ENCODE results near the gene CAMSAP1. TPM values are rescaled to one million over a fixed set of nuclear protein-coding genes. Genes with fewer than 3 reads are reported as not detected.

Gene CAMSAP1
- total RNA-seq, 4 donors from 2014 or later: 32.2 to 46.1 (median 34.0) TPM

GRCh38 chr9:135820661-135821060 is 86.7 kb downstream of the CAMSAP1 start:
- intact Hi-C loops (cut with DNase I; ENCODE audit: low total_unique reads): no loop called here
- TF ChIP-seq POLR2A (IDR thresholded peaks at IDR 0.05): no peak
- no peak for TF ChIP-seq CTCF (IDR thresholded peaks at IDR 0.05)
- WGBS, 2 donors: 97 to 98% methylated on average over 18 of the region's 18 CpGs
- no peak overlapping the region for H3K4me3 ChIP-seq (ENCODE audit: low read depth, poor library complexity, severe bottlenecking)
- peak in 1 of 2 donors; percentile 63 for DNase-seq (ENCODE audit: low spot score in 2 of 2)

DNA sequence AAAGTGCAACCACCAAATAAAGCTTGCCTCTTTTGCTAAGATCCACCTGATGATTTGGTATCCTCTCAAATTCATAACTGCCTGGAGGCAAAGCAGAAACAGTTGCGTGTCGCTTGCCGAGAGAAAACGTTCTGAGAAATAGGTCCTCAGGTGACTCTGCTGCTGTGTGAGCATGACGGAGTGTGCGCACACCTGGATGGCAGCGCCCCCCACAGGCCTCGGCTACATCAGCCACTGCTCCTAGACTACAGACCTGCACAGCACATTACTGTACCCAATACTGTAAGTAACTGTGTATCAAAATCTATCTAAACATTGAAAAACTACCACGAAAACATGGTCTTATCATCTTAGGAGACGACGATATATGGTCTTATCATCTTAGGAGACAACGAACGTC is 87.4 kb downstream of the CAMSAP1 start:
- intact Hi-C loops (cut with DNase I; ENCODE audit: low total_unique reads): no loop called here
- peak in 1 of 2 donors; percentile 25 for DNase-seq (ENCODE audit: low spot score in 2 of 2)
- no peak overlapping the region for H3K4me3 ChIP-seq (ENCODE audit: low read depth, poor library complexity, severe bottlenecking)
- TF ChIP-seq CTCF (IDR thresholded peaks at IDR 0.05) (no peak), POLR2A (IDR thresholded peaks at IDR 0.05) (no peak)
- WGBS, 2 donors: 86 to 92% methylated on average over 13 of the region's 13 CpGs

- WGBS, 2 donors: 95 to 97% methylated on average over 41 to 43 of the region's 43 CpGs
- DNase-seq (ENCODE audit: low spot score in 2 of 2): peak in 1 of 2 donors; percentile 64
- TF ChIP-seq CTCF (IDR thresholded peaks at IDR 0.05) (no peak), POLR2A (IDR thresholded peaks at IDR 0.05) (no peak)
- intact Hi-C loops (cut with DNase I; ENCODE audit: low total_unique reads): no loop called here
- no peak overlapping the region for H3K4me3 ChIP-seq (ENCODE audit: low read depth, poor library complexity, severe bottlenecking)
Observed at GRCh38 chr9:135818718-135819475, 88.4 kb downstream of the CAMSAP1 start.

DNA sequence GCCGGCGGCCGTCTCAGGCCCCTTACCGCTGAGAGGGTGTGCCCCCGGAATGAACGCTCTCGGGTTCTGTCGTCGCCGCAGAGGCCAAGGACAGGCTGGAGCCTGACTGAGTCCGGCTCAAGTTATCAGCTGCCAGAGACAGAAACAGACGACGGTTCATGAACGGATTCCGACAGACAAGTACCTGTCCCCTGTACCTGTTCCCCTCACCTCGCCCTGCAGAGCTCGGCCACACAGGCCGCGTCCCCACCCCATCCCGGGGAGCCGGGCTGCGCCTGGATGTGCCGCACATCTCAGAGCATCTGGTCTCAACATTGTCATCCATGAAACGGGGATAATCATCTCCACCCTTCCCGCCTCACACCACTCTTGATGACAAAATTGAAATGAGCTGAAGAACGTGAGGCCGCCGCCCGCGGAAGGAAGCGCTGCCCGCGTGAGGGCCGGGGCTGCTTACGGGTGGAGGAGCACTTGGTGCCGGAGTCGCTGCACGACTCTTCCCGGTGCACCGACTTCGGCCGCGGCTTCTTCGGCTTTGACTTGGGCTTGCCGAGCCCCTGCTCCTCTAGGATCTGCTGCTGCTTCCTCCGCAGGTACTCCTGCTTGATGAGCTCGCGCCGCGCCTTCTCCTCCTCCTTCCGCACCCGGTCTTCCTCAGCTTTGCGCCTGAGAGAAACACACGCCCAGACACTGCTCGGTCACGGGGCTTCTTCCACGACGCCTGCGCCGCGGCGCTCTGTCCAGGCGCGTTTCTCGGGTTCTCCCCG is 89.2 kb downstream of the CAMSAP1 start:
- no peak overlapping the region for H3K4me3 ChIP-seq (ENCODE audit: low read depth, poor library complexity, severe bottlenecking)
- peak in 1 of 2 donors; percentile 80 for DNase-seq (ENCODE audit: low spot score in 2 of 2)
- intact Hi-C loops (cut with DNase I; ENCODE audit: low total_unique reads): no loop called here
- TF ChIP-seq POLR2A (IDR thresholded peaks at IDR 0.05) (no peak), CTCF (IDR thresholded peaks at IDR 0.05) (no peak)
- WGBS, 2 donors: 96% methylated on average over 66 of the region's 66 CpGs

- H3K4me3 ChIP-seq (ENCODE audit: low read depth, poor library complexity, severe bottlenecking): no peak overlapping the region
- peak in 1 of 2 donors; percentile 42 for DNase-seq (ENCODE audit: low spot score in 2 of 2)
- intact Hi-C loops (cut with DNase I; ENCODE audit: low total_unique reads): no loop called here
- WGBS, 2 donors: 91 to 94% methylated on average over 12 of the region's 12 CpGs
- TF ChIP-seq POLR2A (IDR thresholded peaks at IDR 0.05) (no peak), CTCF (IDR thresholded peaks at IDR 0.05) (no peak)
Observed at GRCh38 chr9:135816651-135816970, 90.7 kb downstream of the CAMSAP1 start.

Data from lower leg skin (tissue), 4 donors.